ES-I3 (cell line): ENCODE results near the gene ASB18.

Experiments used
- H3K36me3 ChIP-seq: 2 replicates; pipeline ENCODE4 v1.6.1; 2013; ENCODE audit warnings: mild to moderate bottlenecking, low read length, control low read depth, moderate library complexity; ENCODE audit not compliant: insufficient read depth
- H3K4me1 ChIP-seq: 2 replicates; pipeline ENCODE4 v1.6.1; 2013; ENCODE audit warnings: mild to moderate bottlenecking, control low read depth, low read length; ENCODE audit not compliant: insufficient read depth
- H3K9ac ChIP-seq: 2 replicates; pipeline ENCODE4 v1.6.1; 2013; ENCODE audit warnings: low read depth, mild to moderate bottlenecking, low read length, moderate library complexity
- H3K9me3 ChIP-seq: 2 replicates; pipeline ENCODE4 v1.6.1; 2013; ENCODE audit warnings: mild to moderate bottlenecking, low read length, moderate library complexity; ENCODE audit not compliant: control insufficient read depth, insufficient read depth

ASB18 gene

GRCh38 chr2:236175548-236176150 is 88.6 kb downstream of the ASB18 start:
- Histone ChIP-seq H3K36me3 (no peaks in the 10 kb centered on the region), H3K4me1 (peaks cover 30% of the 10 kb centered on the region), H3K9ac (no peak overlapping the region), H3K9me3 (no peaks in the 10 kb centered on the region)

GRCh38 chr2:236173729-236174607 is 90.2 kb downstream of the ASB18 start:
- no peaks in the 10 kb centered on the region for H3K36me3 ChIP-seq
- H3K9ac ChIP-seq = peak overlapping the region; percentile 41; the same call in 1 of the 2 replicates
- no peaks in the 10 kb centered on the region for H3K9me3 ChIP-seq
- H3K4me1 ChIP-seq = peaks cover 24% of the 10 kb centered on the region

GRCh38 chr2:236173036-236173728 is 91.0 kb downstream of the ASB18 start:
- Histone ChIP-seq H3K9me3 (no peaks in the 10 kb centered on the region), H3K36me3 (no peaks in the 10 kb centered on the region), H3K4me1 (peaks cover 24% of the 10 kb centered on the region), H3K9ac (peak overlapping the region; percentile 41)

- Histone ChIP-seq H3K36me3 (no peaks in the 10 kb centered on the region), H3K9ac (peak overlapping the region; percentile 41), H3K4me1 (peaks cover 24% of the 10 kb centered on the region), H3K9me3 (no peaks in the 10 kb centered on the region)
These were observed 91.8 kb downstream of the ASB18 start for GRCh38 chr2:236172255-236173035.

- Histone ChIP-seq H3K9ac (peak overlapping the region; percentile 41; the same call in 1 of the 2 replicates), H3K36me3 (no peaks in the 10 kb centered on the region), H3K4me1 (peaks cover 24% of the 10 kb centered on the region)
These were observed 92.4 kb downstream of the ASB18 start for GRCh38 chr2:236171680-236172254.

GRCh38 chr2:236171181-236171679 is 93.0 kb downstream of the ASB18 start:
- Histone ChIP-seq H3K36me3 (no peaks in the 10 kb centered on the region), H3K9me3 (no peaks in the 10 kb centered on the region), H3K4me1 (peaks cover 24% of the 10 kb centered on the region), H3K9ac (peak overlapping the region; percentile 41; the same call in 1 of the 2 replicates)

More at GRCh38 chr2:236171680-236172254, 92.4 kb downstream of the ASB18 start:
- H3K9me3 ChIP-seq = no peaks in the 10 kb centered on the region

GRCh38 chr2:236170590-236171165 is 93.5 kb downstream of the ASB18 start:
- H3K9ac ChIP-seq = peak overlapping the region; percentile 41; the same call in 1 of the 2 replicates
- H3K9me3 ChIP-seq = no peaks in the 10 kb centered on the region
- H3K36me3 ChIP-seq = no peaks in the 10 kb centered on the region
- H3K4me1 ChIP-seq = peaks cover 21% of the 10 kb centered on the region

GRCh38 chr2:236169741-236170589 is 94.2 kb downstream of the ASB18 start:
- Histone ChIP-seq H3K4me1 (peaks cover 14% of the 10 kb centered on the region), H3K36me3 (no peaks in the 10 kb centered on the region)

GRCh38 chr2:236169151-236169721 is 95.0 kb downstream of the ASB18 start:
- Histone ChIP-seq H3K9ac (peak overlapping the region; percentile 38; the same call in 1 of the 2 replicates), H3K36me3 (no peaks in the 10 kb centered on the region), H3K4me1 (peaks cover 7% of the 10 kb centered on the region), H3K9me3 (no peaks in the 10 kb centered on the region)

More at GRCh38 chr2:236169741-236170589, 94.2 kb downstream of the ASB18 start:
- Histone ChIP-seq H3K9me3 (no peaks in the 10 kb centered on the region), H3K9ac (peak overlapping the region; percentile 38; the same call in 1 of the 2 replicates)

GRCh38 chr2:236168110-236169080 is 95.8 kb downstream of the ASB18 start, which contains the start of gene GBX2:
Gene GBX2, minus strand, starts transcription at chr2:236168386. Its CDS starts 415 bp downstream, at chr2:236167971.
- Histone ChIP-seq H3K4me1 (peaks cover 4% of the 10 kb centered on the region; the same call in 1 of the 2 replicates), H3K36me3 (no peaks in the 10 kb centered on the region), H3K9ac (peak within 1 kb of the TSS; percentile 65), H3K9me3 (no peaks in the 10 kb centered on the region)
